ENCODE measurements around the gene SORL1. TPM values are rescaled to one million over a fixed set of nuclear protein-coding genes. Genes with fewer than 3 reads are reported as not detected.

Gene SORL1
- total and polyA plus RNA-seq, 2 of the 8 experiments (the other 6 are each of a cell fraction or from before 2014, with no cell fraction given), result 38.1 to 65.5 TPM

GRCh38 chr11:121634273-121634672 is 182.2 kb downstream of the SORL1 start:
- H2BK5ac ChIP-seq (ENCODE audit: low read depth, low read length), result no peak overlapping the region
- no peak overlapping the region for H2BK20ac ChIP-seq (ENCODE audit: low read length)
- H3K56ac ChIP-seq (replicated peaks; ENCODE audit: insufficient read length, low read depth, low read length), result no peak overlapping the region
- peaks cover 2 to 9% (median 5%) of the 10 kb centered on the region in 4 experiments; a peak in 6 of 8 replicates for H3K36me3 ChIP-seq (ENCODE audit: control insufficient read depth in 2 of 4, insufficient read depth in 4 of 4, low read length in 3 of 4)
- H3K4me2 ChIP-seq (ENCODE audit: insufficient read depth in 1 of 2, low read depth in 2 of 2, low read length in 2 of 2), result no peak overlapping the region
- WGBS, 2 experiments (ENCODE audit: extremely low coverage in 1 of 2, insufficient coverage in 1 of 2, insufficient read length in 1 of 2, insufficient replicate concordance in 2 of 2, low coverage in 1 of 2, low lambda C conversion rate in 2 of 2, missing lambda C conversion rate in 1 of 2), result 94% methylated on average over 5 of the region's 5 CpGs; no CpG with 5 or more reads in 1 of the 2 experiments
- H2AK5ac ChIP-seq (ENCODE audit: low read depth, low read length), result no peak overlapping the region
- H3K23me2 ChIP-seq (ENCODE audit: low read depth, low read length), result no peaks in the 10 kb centered on the region
- no peak overlapping the region for H4K8ac ChIP-seq (ENCODE audit: extremely low read depth, insufficient read depth, low read length)
- CTCF ChIA-PET (ENCODE audit: partially characterized antibody), result no interaction called here
- no peaks in the 10 kb centered on the region for H3K79me2 ChIP-seq (ENCODE audit: control insufficient read depth in 1 of 2, insufficient read depth in 2 of 2, low read length in 2 of 2)
- no peaks in the 10 kb centered on the region for H3K27me3 ChIP-seq (replicated peaks in 1 of 4; ENCODE audit: control insufficient read depth in 3 of 4, extremely low read depth in 1 of 4, insufficient read depth in 3 of 4, low read length in 3 of 4)
- DNase-seq (ENCODE audit: low read depth in 1 of 2, low spot score in 2 of 2), result no peak
- peaks cover 0 to 3% (median 1%) of the 10 kb centered on the region in 4 experiments; a peak in 3 of 7 replicates for H3K4me1 ChIP-seq (replicated peaks in 1 of 4; ENCODE audit: control insufficient read depth in 3 of 4, insufficient read depth in 4 of 4, low read length in 3 of 4)
- H3K4ac ChIP-seq (replicated peaks; ENCODE audit: insufficient read length, low read depth, low read length), result no peak overlapping the region
- FAIRE-seq, result no peak
- POLR2A ChIA-PET (ENCODE audit: partially characterized antibody), result no interaction called here
- H3K9ac ChIP-seq (replicated peaks in 1 of 4; ENCODE audit: extremely low read depth in 1 of 4, low read depth in 3 of 4, low read length in 3 of 4), result no peak overlapping the region
- H2BK15ac ChIP-seq (ENCODE audit: low read length), result no peak overlapping the region
- no peaks in the 10 kb centered on the region for H3K79me1 ChIP-seq (ENCODE audit: low read depth, low read length)
- no peak overlapping the region for H3K23ac ChIP-seq (ENCODE audit: insufficient read length)
- no peak overlapping the region for H4K91ac ChIP-seq (replicated peaks; ENCODE audit: insufficient read length, low read length)
- H3K27ac ChIP-seq (ENCODE audit: low read depth, low read length), result no peak overlapping the region
- H3K18ac ChIP-seq (ENCODE audit: extremely low read depth, low read length), result no peak overlapping the region
- H3K9me3 ChIP-seq (ENCODE audit: insufficient read depth in 2 of 2, low read depth in 1 of 2, low read length in 1 of 2), result no peaks in the 10 kb centered on the region
- H3K14ac ChIP-seq (ENCODE audit: insufficient read length), result no peak overlapping the region
- no peak overlapping the region for H3K4me3 ChIP-seq (ENCODE audit: extremely low read depth in 1 of 4, insufficient read depth in 2 of 4, low read depth in 3 of 4, low read length in 4 of 4)
- H4K20me1 ChIP-seq (replicated peaks in 1 of 2; ENCODE audit: control insufficient read depth in 1 of 2, insufficient read depth in 2 of 2, low read length in 2 of 2), result no peaks in the 10 kb centered on the region
- H2BK12ac ChIP-seq (ENCODE audit: low read depth, low read length), result no peak overlapping the region
- H2AFZ ChIP-seq (ENCODE audit: low read length), result no peak overlapping the region
- H2BK120ac ChIP-seq (replicated peaks; ENCODE audit: low read depth, low read length), result no peak overlapping the region
- H4K5ac ChIP-seq (ENCODE audit: insufficient read length, low read depth, low read length), result no peak overlapping the region
- TF ChIP-seq CTCF (IDR thresholded peaks at IDR 0.05; ENCODE audit: control extremely low read depth in 1 of 3, insufficient read depth in 1 of 3, low read depth in 1 of 3, low read length in 3 of 3) (no peak), SAP30 (IDR thresholded peaks at IDR 0.05; ENCODE audit: insufficient read depth, insufficient replicate concordance, low read length) (no peak), ASH2L (IDR thresholded peaks at IDR 0.05; ENCODE audit: low read length) (no peak), SP1 (IDR thresholded peaks at IDR 0.05; ENCODE audit: low read depth, low read length) (no peak), CBX5 (IDR thresholded peaks at IDR 0.05; ENCODE audit: low read depth, low read length) (no peak), SRF (IDR thresholded peaks at IDR 0.05; ENCODE audit: low read depth, low read length) (no peak), BRCA1 (IDR thresholded peaks at IDR 0.05; ENCODE audit: low read depth, low read length) (no peak), RNF2 (IDR thresholded peaks at IDR 0.05; ENCODE audit: borderline replicate concordance, low read depth, low read length, missing control alignments, poor library complexity, severe bottlenecking) (no peak), RFX5 (IDR thresholded peaks at IDR 0.05; ENCODE audit: borderline replicate concordance, low read depth, low read length) (no peak), CHD2 (IDR thresholded peaks at IDR 0.05; ENCODE audit: low read length) (no peak), SP2 (IDR thresholded peaks at IDR 0.05; ENCODE audit: low read length) (no peak), RXRA (IDR thresholded peaks at IDR 0.05; ENCODE audit: insufficient read depth, low read depth, low read length) (no peak)

All from H1 (cell line).